Astrocyte of the cerebellum (primary cell): ENCODE data around the gene ANKIB1.

Source experiments
- DNase-seq: peaks from one replicate; pipeline ENCODE4 v3.0.0-alpha.2; 2011; ENCODE audit warnings: low read depth
- H3K4me3 ChIP-seq: 2 replicates; pipeline ENCODE4 v1.5.1; 2011; ENCODE audit warnings: mild to moderate bottlenecking, low read depth, low read length, moderate library complexity
- CTCF ChIP-seq: IDR thresholded peaks from 2 replicates; pipeline ENCODE4 v1.5.1; 2012; ENCODE audit warnings: low read length, low read depth, moderate library complexity, mild to moderate bottlenecking; ENCODE audit errors: missing control alignments
- in situ Hi-C: cut with HindIII; loops from 2 replicates; pipeline ENCODE4 v1.10.0; 2017; ENCODE audit warnings: low sequenced_read_pairs

ANKIB1 gene

GRCh38 chr7:92415225-92415624 lies 169.5 kb downstream of the ANKIB1 start:
- no peak for DNase-seq
- no peak for TF ChIP-seq CTCF
- in situ Hi-C loops = loop anchor here (5.0 kb wide), 1 partner anchor 43 kb away; no protein-coding TSS in a partner anchor
- no peak overlapping the region for H3K4me3 ChIP-seq

GRCh38 chr7:92417913-92418312 lies 172.1 kb downstream of the ANKIB1 start:
- TF ChIP-seq CTCF = no peak
- no peak overlapping the region for H3K4me3 ChIP-seq
- in situ Hi-C loops = loop anchor here (5.0 kb wide), 1 partner anchor 46 kb away; no protein-coding TSS in a partner anchor
- DNase-seq = no peak

- no peak for DNase-seq
- no peak overlapping the region for H3K4me3 ChIP-seq
- in situ Hi-C loops = no loop called here
- no peak for TF ChIP-seq CTCF
Observed at GRCh38 chr7:92421676-92422435, 176.1 kb downstream of the ANKIB1 start.

- in situ Hi-C loops = no loop called here
- TF ChIP-seq CTCF = no peak
- no peak overlapping the region for H3K4me3 ChIP-seq
- no peak for DNase-seq
Observed at GRCh38 chr7:92422926-92423325, 177.2 kb downstream of the ANKIB1 start.

GRCh38 chr7:92423710-92424131 lies 177.9 kb downstream of the ANKIB1 start:
- no peak for DNase-seq
- in situ Hi-C loops = no loop called here
- TF ChIP-seq CTCF = no peak
- no peak overlapping the region for H3K4me3 ChIP-seq

GRCh38 chr7:92425311-92425947 lies 179.7 kb downstream of the ANKIB1 start:
- in situ Hi-C loops = no loop called here
- H3K4me3 ChIP-seq = no peak overlapping the region
- no peak for TF ChIP-seq CTCF
- no peak for DNase-seq
